Ishikawa (cell line): ENCODE data around the gene CDC42BPA.

Experiments
- CEBPB ChIP-seq: IDR thresholded peaks from 2 replicates; pipeline ENCODE4 v1.6.1; 2012
- CREB1 ChIP-seq: IDR thresholded peaks from 2 replicates; pipeline ENCODE4 v1.6.1; 2012; ENCODE audit warnings: low read depth
- EGR1 ChIP-seq: IDR thresholded peaks from 2 replicates; pipeline ENCODE4 v1.6.1; 2012
- EP300 ChIP-seq: IDR thresholded peaks from 2 replicates; pipeline ENCODE4 v1.6.1; 2012; ENCODE audit warnings: borderline replicate concordance
- FOXM1 ChIP-seq: IDR thresholded peaks from 2 replicates; pipeline ENCODE4 v1.6.1; 2012; ENCODE audit warnings: low read depth, borderline replicate concordance
- NFIC ChIP-seq: IDR thresholded peaks from 2 replicates; pipeline ENCODE4 v1.6.1; 2012
- RAD21 ChIP-seq: IDR thresholded peaks from 2 replicates; pipeline ENCODE4 v1.6.1; 2012; ENCODE audit warnings: low read depth
- REST ChIP-seq: IDR thresholded peaks from 2 replicates; pipeline ENCODE4 v1.6.1; 2012; ENCODE audit warnings: low read depth, mild to moderate bottlenecking
- TAF1 ChIP-seq: IDR thresholded peaks from 2 replicates; pipeline ENCODE4 v1.6.1; 2012; ENCODE audit warnings: low read depth, mild to moderate bottlenecking
- TCF12 ChIP-seq: IDR thresholded peaks from 2 replicates; pipeline ENCODE4 v1.6.1; 2012; ENCODE audit warnings: low read depth
- TEAD4 ChIP-seq: IDR thresholded peaks from 2 replicates; pipeline ENCODE4 v1.6.1; 2012
- USF1 ChIP-seq: IDR thresholded peaks from 2 replicates; pipeline ENCODE4 v1.6.1; 2012
- YY1 ChIP-seq: IDR thresholded peaks from 2 replicates; pipeline ENCODE4 v1.6.1; 2012; ENCODE audit warnings: low read depth
- ZBTB7A ChIP-seq: IDR thresholded peaks from 2 replicates; pipeline ENCODE4 v1.6.1; 2012; ENCODE audit warnings: low read depth
- TF ChIP-seq, protein P1 (sequence below): IDR thresholded peaks from 2 replicates; pipeline ENCODE4 v1.6.1; 2012

Gene CDC42BPA

GRCh38 chr1:227298512-227299240 lies 19.6 kb downstream of the CDC42BPA start:
- TF ChIP-seq, protein P1, sequence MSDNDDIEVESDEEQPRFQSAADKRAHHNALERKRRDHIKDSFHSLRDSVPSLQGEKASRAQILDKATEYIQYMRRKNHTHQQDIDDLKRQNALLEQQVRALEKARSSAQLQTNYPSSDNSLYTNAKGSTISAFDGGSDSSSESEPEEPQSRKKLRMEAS: no peak
- TF ChIP-seq FOXM1 (no peak), RAD21 (no peak), TEAD4 (no peak), EP300 (no peak), TAF1 (no peak)

- TF ChIP-seq TAF1: no peak
- no peak for TF ChIP-seq TCF12
- TF ChIP-seq USF1: no peak
- no peak for TF ChIP-seq REST
- TF ChIP-seq RAD21: no peak
- no peak for TF ChIP-seq EP300
Observed at GRCh38 chr1:227297073-227297793, 21.1 kb downstream of the CDC42BPA start.

DNA sequence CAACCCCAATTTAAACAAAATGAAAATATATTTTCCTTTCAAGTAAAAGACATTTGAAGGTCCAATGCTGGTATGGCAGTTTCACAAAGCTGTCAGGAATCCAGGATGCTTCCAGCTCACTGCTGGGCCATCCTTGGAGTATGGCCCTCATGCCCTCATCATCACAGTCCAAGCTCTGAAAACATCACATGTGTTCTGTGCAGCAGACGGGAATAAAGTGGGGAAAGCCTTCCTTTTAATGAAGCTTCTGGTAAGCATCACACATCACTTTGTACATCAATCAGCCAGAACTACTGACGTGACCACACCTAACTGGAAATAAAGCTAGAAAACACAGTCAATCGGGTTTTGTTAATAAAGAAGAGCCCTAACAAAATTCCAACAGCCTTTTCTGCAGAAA lies 22.7 kb downstream of the CDC42BPA start:
- TF ChIP-seq RAD21 (no peak), EP300 (no peak), NFIC (no peak), REST (no peak), CREB1 (no peak), FOXM1 (no peak), TCF12 (no peak), ZBTB7A (no peak), YY1 (no peak), TEAD4 (no peak), CEBPB (no peak)
- TF ChIP-seq, protein P1: no peak

- TF ChIP-seq USF1 (no peak), NFIC (no peak), ZBTB7A (no peak), CEBPB (no peak), CREB1 (no peak), TCF12 (no peak), TEAD4 (no peak), TAF1 (no peak)
Observed at GRCh38 chr1:227285745-227286144, 32.5 kb downstream of the CDC42BPA start.

DNA sequence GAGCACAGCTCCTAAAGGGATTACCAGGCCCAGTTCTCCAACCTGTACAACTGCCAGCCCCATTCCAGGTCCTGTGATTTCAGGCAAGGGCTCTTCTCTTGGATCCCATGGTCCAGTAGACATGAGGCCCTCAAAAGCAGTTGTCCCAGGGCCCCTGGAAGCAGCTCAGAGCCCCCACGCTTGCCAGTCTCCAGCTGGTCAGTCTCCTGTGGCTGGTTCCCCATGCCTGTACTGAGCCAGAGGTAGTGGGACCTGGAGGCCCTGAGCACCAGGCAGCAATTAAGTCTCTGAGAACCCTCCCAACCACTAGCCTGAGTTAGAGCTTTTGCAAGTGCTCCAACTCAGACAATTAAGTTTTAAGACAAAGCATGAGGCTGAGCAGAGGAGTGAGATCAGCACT lies 36.9 kb downstream of the CDC42BPA start:
- TF ChIP-seq TCF12: no peak
- no peak for TF ChIP-seq EGR1
- TF ChIP-seq, protein P1: no peak
- TF ChIP-seq ZBTB7A: no peak
- TF ChIP-seq NFIC: no peak
- TF ChIP-seq CEBPB: no peak

DNA sequence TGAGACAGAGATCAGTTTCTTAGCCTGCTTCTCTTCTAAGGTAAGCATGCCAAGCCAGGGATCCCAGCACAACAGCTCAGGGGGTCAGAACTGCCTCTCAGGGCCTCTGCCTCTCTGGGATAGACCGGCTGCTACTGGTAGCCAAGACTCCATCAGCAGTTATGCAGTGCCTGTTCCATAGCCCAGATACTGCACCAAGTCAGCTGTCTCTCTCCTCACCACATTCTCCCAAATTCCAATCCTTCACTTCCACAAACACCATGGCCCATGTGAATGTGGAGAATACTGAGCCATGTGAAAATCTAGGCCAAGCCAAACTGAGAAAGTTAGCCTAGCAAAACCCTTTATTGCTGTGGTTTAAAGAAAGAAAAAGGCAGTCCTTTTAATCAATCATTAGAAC lies 37.5 kb downstream of the CDC42BPA start:
- TF ChIP-seq RAD21: no peak
- no peak for TF ChIP-seq FOXM1
- no peak for TF ChIP-seq TAF1
- TF ChIP-seq TEAD4: no peak
- no peak for TF ChIP-seq USF1
- TF ChIP-seq ZBTB7A: no peak
- no peak for TF ChIP-seq CREB1
- no peak for TF ChIP-seq TCF12
- no peak for TF ChIP-seq EP300
- no peak for TF ChIP-seq NFIC
- TF ChIP-seq REST: no peak
- TF ChIP-seq YY1: no peak
- TF ChIP-seq CEBPB: no peak
- TF ChIP-seq EGR1: no peak
- TF ChIP-seq, protein P1: no peak
